NCI-H146 treated with DMSO at 0.1 percent for 48 hours (cell line): ENCODE results near the gene KRT1.
"Not testable (repeated sequence)": the region's sequence is repeated elsewhere in the genome, so short reads cannot be mapped to it uniquely, and the experiment has no call there.

Source experiments
- DNase-seq: peaks from one replicate; lab custom pipeline; 2025; ENCODE audit not compliant: unreplicated experiment; lab: John Stamatoyannopoulos, UW

The KRT1 gene

GRCh38 chr12:52683575-52684300, 3.5 kb upstream of the KRT1 start:
- DNase-seq = no peak

- no peak for DNase-seq
Measured at GRCh38 chr12:52682938-52683574, 2.8 kb upstream of the KRT1 start.

GRCh38 chr12:52682381-52682660, 2.1 kb upstream of the KRT1 start:
- no peak for DNase-seq

GRCh38 chr12:52681526-52682380, 1.5 kb upstream of the KRT1 start:
- no peak for DNase-seq

- DNase-seq = no peak
Measured at GRCh38 chr12:52679875-52680274, 332 bp downstream of the KRT1 start.

GRCh38 chr12:52677671-52678070, 2.5 kb downstream of the KRT1 start:
- no peak for DNase-seq

- DNase-seq = no peak
Measured at GRCh38 chr12:52677126-52677525, 3.1 kb downstream of the KRT1 start.

GRCh38 chr12:52676163-52676562, 4.0 kb downstream of the KRT1 start:
- DNase-seq = no peak

- no peak for DNase-seq
Measured at GRCh38 chr12:52675301-52675701, 4.9 kb downstream of the KRT1 start.

- DNase-seq = no peak
Measured at GRCh38 chr12:52674433-52674775, 5.8 kb downstream of the KRT1 start.

GRCh38 chr12:52673713-52674432, 6.3 kb downstream of the KRT1 start:
- DNase-seq = no peak

GRCh38 chr12:52673217-52673616, 7.0 kb downstream of the KRT1 start:
- no peak for DNase-seq

GRCh38 chr12:52672321-52672933, 7.8 kb downstream of the KRT1 start:
- DNase-seq = no peak

- no peak for DNase-seq
Measured at GRCh38 chr12:52670961-52671360, 9.2 kb downstream of the KRT1 start.

- DNase-seq = no peak
Measured at GRCh38 chr12:52670506-52670905, 9.7 kb downstream of the KRT1 start.

- DNase-seq = not testable (repeated sequence)
Measured at GRCh38 chr12:52669941-52670340, 10.3 kb downstream of the KRT1 start.

- no peak for DNase-seq
Measured at GRCh38 chr12:52669426-52669825, 10.8 kb downstream of the KRT1 start.

GRCh38 chr12:52667931-52668330, 12.3 kb downstream of the KRT1 start:
- no peak for DNase-seq

GRCh38 chr12:52667509-52667908, 12.7 kb downstream of the KRT1 start:
- no peak for DNase-seq

- DNase-seq = no peak
Measured at GRCh38 chr12:52666471-52666870, 13.7 kb downstream of the KRT1 start.

GRCh38 chr12:52663420-52663819, 16.8 kb downstream of the KRT1 start:
- no peak for DNase-seq
